Measurements from ENCODE around the gene CHTF8. TPM values are rescaled to one million over a fixed set of nuclear protein-coding genes. Genes with fewer than 3 reads are reported as not detected.
"Not testable (repeated sequence)": the region's sequence is repeated elsewhere in the genome, so short reads cannot be mapped to it uniquely, and the experiment has no call there.

Gene CHTF8
- total and polyA plus RNA-seq, 4 donors: 44.2 to 75.7 (median 59.1) TPM

DNA sequence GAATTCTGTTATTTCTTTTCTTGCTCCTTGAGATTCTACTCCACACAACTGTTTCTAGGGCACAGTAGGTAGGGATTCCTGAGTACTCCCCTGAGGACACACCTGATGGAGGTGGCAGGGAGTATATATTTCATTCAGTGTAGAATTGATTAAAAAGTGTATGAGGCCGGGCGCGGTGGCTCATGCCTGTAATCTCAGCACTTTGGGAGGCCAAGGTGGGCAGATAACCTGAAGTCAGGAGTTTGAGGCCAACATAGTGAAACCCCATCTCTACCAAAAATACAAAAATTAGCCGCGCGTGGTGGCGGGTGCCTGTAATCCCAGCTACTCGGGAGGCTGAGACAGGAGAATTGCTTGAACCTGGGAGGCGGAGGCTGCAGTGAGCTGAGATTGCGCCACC lies 5.6 kb downstream of the CHTF8 start:
- H3K36me3 ChIP-seq (ENCODE audit: control insufficient read depth, insufficient read depth, low read length): peaks cover 11% of the 10 kb centered on the region
- not testable (repeated sequence) for H3K9me3 ChIP-seq (ENCODE audit: control insufficient read depth, insufficient read depth, low read length); H3K4me1 ChIP-seq (ENCODE audit: control insufficient read depth, insufficient read depth, low read length); H3K4me3 ChIP-seq (ENCODE audit: low read depth, low read length); DNase-seq (ENCODE audit: low read depth in 4 of 6, low spot score in 6 of 6); H3K27me3 ChIP-seq (ENCODE audit: control insufficient read depth, insufficient read depth, low read length); H3K27ac ChIP-seq (ENCODE audit: low read depth, low read length)
- WGBS (ENCODE audit: insufficient coverage): 99% methylated on average over 9 of the region's 10 CpGs

DNA sequence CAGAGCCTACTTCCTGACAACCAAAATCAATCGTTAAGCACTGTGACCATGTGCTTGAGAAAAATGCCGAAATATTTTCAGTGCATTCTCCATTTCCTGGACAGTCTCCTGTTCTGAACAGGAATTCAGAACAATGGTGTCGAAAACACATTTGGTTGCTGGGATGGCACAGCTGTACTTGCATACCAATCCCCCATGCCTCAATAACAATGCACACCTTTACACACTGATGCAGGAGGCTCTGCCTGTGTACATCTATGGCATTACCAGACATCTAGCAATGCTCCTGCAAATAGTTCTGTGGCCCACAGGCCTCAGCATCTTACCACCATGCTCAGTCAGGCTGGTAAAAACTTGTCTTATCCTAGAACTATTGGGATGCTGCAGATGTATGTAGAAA lies 6.2 kb downstream of the CHTF8 start:
- 89% methylated on average over 2 of the region's 3 CpGs for WGBS (ENCODE audit: insufficient coverage)
- Histone ChIP-seq H3K36me3 (ENCODE audit: control insufficient read depth, insufficient read depth, low read length) (peaks cover 11% of the 10 kb centered on the region), H3K9me3 (ENCODE audit: control insufficient read depth, insufficient read depth, low read length) (no peaks in the 10 kb centered on the region), H3K4me1 (ENCODE audit: control insufficient read depth, insufficient read depth, low read length) (no peaks in the 10 kb centered on the region), H3K27me3 (ENCODE audit: control insufficient read depth, insufficient read depth, low read length) (no peaks in the 10 kb centered on the region), H3K27ac (ENCODE audit: low read depth, low read length) (no peak overlapping the region), H3K4me3 (ENCODE audit: low read depth, low read length) (no peak overlapping the region)
- DNase-seq (ENCODE audit: low read depth in 4 of 6, low spot score in 6 of 6): no peak

DNA sequence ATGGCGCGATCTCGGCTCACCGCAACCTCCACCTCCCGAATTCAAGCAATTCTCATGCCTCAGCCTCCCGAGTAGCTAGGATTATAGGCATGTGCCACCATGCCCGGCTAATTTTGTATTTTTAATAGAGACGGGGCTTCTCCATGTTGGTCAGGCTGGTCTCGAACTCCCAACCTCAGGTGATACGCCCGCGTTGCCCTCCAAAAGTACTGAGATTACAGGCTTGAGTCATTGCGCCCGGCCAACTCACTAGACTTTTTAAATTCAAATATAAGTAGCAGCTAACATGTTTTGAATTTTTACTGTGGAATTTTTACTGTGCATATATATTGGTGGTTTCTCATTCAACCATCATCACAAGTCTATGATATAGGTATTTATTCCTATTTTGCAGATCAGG lies 7.4 kb downstream of the CHTF8 start:
- not testable (repeated sequence) for H3K4me3 ChIP-seq (ENCODE audit: low read depth, low read length); H3K4me1 ChIP-seq (ENCODE audit: control insufficient read depth, insufficient read depth, low read length); H3K27ac ChIP-seq (ENCODE audit: low read depth, low read length); H3K9me3 ChIP-seq (ENCODE audit: control insufficient read depth, insufficient read depth, low read length); H3K27me3 ChIP-seq (ENCODE audit: control insufficient read depth, insufficient read depth, low read length); DNase-seq (ENCODE audit: low read depth in 4 of 6, low spot score in 6 of 6)
- peaks cover 23% of the 10 kb centered on the region for H3K36me3 ChIP-seq (ENCODE audit: control insufficient read depth, insufficient read depth, low read length)
- WGBS (ENCODE audit: insufficient coverage): 100% methylated on average over 10 of the region's 14 CpGs

DNA sequence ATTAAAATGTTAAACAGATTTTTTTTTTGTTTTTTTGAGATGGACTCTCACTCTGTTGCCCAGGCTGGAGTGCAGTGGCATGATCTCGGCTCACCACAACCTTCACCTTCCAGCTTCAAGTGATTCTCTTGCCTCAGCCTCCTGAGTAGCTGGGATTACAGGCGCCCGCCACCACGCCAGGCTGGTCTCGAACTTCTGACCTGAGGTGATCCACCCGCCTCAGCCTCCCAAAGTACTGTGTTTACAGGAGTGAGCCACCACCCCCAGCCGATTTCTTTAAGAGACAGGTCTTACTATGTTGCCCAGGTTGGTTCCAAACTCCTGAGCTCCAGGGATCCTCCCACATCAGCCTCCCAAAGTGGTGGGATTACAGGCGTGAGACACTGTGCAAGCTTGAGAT lies 8.0 kb downstream of the CHTF8 start:
- H3K9me3 ChIP-seq (ENCODE audit: control insufficient read depth, insufficient read depth, low read length); H3K4me1 ChIP-seq (ENCODE audit: control insufficient read depth, insufficient read depth, low read length); H3K27me3 ChIP-seq (ENCODE audit: control insufficient read depth, insufficient read depth, low read length); DNase-seq (ENCODE audit: low read depth in 4 of 6, low spot score in 6 of 6); H3K4me3 ChIP-seq (ENCODE audit: low read depth, low read length); H3K27ac ChIP-seq (ENCODE audit: low read depth, low read length): not testable (repeated sequence)
- 96% methylated on average over 7 of the region's 8 CpGs for WGBS (ENCODE audit: insufficient coverage)
- H3K36me3 ChIP-seq (ENCODE audit: control insufficient read depth, insufficient read depth, low read length): peaks cover 28% of the 10 kb centered on the region

DNA sequence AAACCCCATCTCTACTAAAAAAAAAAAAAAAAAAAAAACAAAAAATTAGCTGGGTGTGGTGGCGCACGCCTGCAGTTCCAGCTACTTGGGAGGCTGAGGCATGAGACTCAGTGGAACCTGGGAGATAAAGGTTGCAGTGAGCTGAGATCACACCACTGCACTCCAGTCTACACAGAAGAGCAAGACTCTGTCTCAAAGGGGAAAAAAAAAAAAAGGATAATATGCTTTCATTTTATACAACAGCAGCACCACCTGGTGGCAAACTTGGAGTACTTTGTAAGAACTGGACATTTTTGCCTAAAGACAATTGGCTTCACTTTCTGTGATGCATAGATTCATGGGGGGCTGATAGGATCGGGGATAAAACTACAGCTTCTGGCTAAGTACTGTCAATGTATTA lies 8.5 kb downstream of the CHTF8 start:
- Histone ChIP-seq H3K36me3 (ENCODE audit: control insufficient read depth, insufficient read depth, low read length) (peaks cover 31% of the 10 kb centered on the region), H3K4me1 (ENCODE audit: control insufficient read depth, insufficient read depth, low read length) (no peaks in the 10 kb centered on the region), H3K4me3 (ENCODE audit: low read depth, low read length) (no peak overlapping the region), H3K27ac (ENCODE audit: low read depth, low read length) (no peak overlapping the region), H3K9me3 (ENCODE audit: control insufficient read depth, insufficient read depth, low read length) (no peaks in the 10 kb centered on the region), H3K27me3 (ENCODE audit: control insufficient read depth, insufficient read depth, low read length) (no peaks in the 10 kb centered on the region)
- WGBS (ENCODE audit: insufficient coverage): 40% methylated on average over 1 of the region's 3 CpGs
- DNase-seq (ENCODE audit: low read depth in 4 of 6, low spot score in 6 of 6): peak in 2 of 6 donors; percentile 90 to 95

DNA sequence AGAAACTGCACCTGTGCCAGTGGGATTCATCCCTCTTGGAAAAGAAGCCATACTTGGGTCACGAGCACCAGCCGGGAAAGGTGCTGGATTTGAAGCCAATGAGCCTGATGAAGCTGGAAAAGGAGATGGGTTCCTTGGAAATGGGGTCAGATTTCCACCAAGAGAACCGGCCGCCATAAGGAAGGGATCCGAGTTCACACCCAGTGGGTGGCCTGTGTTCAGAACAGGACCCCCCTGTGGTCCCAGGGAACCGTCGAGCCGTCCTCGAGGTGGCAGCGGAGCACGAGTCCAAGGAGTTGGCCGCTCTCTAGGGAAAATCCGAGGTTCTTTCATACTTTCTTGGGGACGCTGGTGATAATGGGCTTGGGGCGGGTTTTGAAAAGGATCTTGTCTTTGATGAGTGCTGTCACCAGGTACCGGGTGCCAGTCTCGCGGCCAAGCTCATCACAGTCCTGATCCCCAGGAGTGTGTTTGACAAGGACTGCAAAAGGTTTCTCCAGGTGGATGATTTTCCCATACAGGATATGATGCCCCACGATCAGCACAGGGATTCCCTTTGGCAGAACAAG lies 12.2 kb downstream of the CHTF8 start:
- H3K4me1 ChIP-seq (ENCODE audit: control insufficient read depth, insufficient read depth, low read length): no peaks in the 10 kb centered on the region
- no peaks in the 10 kb centered on the region for H3K27me3 ChIP-seq (ENCODE audit: control insufficient read depth, insufficient read depth, low read length)
- H3K4me3 ChIP-seq (ENCODE audit: low read depth, low read length): no peak overlapping the region
- no peaks in the 10 kb centered on the region for H3K9me3 ChIP-seq (ENCODE audit: control insufficient read depth, insufficient read depth, low read length)
- WGBS (ENCODE audit: insufficient coverage): 97% methylated on average over 19 of the region's 19 CpGs
- no peak for DNase-seq (ENCODE audit: low read depth in 4 of 6, low spot score in 6 of 6)
- no peak overlapping the region for H3K27ac ChIP-seq (ENCODE audit: low read depth, low read length)
- peaks cover 43% of the 10 kb centered on the region for H3K36me3 ChIP-seq (ENCODE audit: control insufficient read depth, insufficient read depth, low read length)

DNA sequence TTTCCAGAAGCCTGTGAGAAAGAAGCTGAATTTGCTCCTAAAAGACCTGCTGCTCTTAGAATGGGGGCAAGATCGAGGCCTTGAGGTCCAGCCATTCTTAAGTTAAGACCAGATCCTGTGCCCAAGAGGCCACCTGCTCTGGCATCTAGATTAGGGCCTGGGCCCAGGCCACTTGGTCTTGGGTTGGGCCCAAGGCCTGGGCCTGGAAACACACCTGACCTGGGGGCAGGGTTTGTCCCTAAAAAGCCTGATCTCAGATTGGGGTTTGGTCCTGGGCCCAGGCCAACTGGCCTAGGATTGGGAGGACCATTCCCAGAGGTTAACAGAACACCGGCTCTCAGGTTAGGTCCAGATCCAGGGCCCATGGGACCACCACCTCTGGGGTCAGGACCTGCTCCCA lies 12.9 kb downstream of the CHTF8 start:
- Histone ChIP-seq H3K27me3 (ENCODE audit: control insufficient read depth, insufficient read depth, low read length) (no peaks in the 10 kb centered on the region), H3K4me3 (ENCODE audit: low read depth, low read length) (no peak overlapping the region), H3K9me3 (ENCODE audit: control insufficient read depth, insufficient read depth, low read length) (no peaks in the 10 kb centered on the region), H3K4me1 (ENCODE audit: control insufficient read depth, insufficient read depth, low read length) (no peaks in the 10 kb centered on the region), H3K36me3 (ENCODE audit: control insufficient read depth, insufficient read depth, low read length) (peaks cover 49% of the 10 kb centered on the region), H3K27ac (ENCODE audit: low read depth, low read length) (no peak overlapping the region)
- WGBS (ENCODE audit: insufficient coverage): 100% methylated on average over 2 of the region's 2 CpGs
- DNase-seq (ENCODE audit: low read depth in 4 of 6, low spot score in 6 of 6): no peak

DNA sequence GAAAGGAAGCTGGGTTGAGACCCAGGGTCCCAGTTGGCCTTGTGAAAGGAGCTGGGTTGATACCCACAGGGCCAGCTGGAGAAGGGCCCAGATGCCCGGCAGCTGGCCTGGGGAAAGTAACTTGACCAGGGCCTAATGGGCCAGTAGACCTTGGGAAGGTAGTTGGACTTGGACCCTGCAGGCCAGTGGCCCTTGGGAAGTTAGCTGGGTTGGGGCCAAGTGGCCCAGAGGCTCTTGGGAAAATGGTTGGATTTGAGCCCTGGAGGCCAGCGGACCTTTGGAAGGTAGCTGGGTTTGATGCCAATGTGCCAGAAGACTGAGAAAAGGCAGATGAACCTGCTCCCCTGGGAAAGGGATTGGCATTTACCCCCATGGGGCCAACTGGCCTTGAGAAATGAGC lies 13.4 kb downstream of the CHTF8 start:
- no peak overlapping the region for H3K27ac ChIP-seq (ENCODE audit: low read depth, low read length)
- no peaks in the 10 kb centered on the region for H3K9me3 ChIP-seq (ENCODE audit: control insufficient read depth, insufficient read depth, low read length)
- WGBS (ENCODE audit: insufficient coverage): 97% methylated on average over 2 of the region's 2 CpGs
- no peak overlapping the region for H3K4me3 ChIP-seq (ENCODE audit: low read depth, low read length)
- peaks cover 55% of the 10 kb centered on the region for H3K36me3 ChIP-seq (ENCODE audit: control insufficient read depth, insufficient read depth, low read length)
- no peaks in the 10 kb centered on the region for H3K27me3 ChIP-seq (ENCODE audit: control insufficient read depth, insufficient read depth, low read length)
- DNase-seq (ENCODE audit: low read depth in 4 of 6, low spot score in 6 of 6): no peak
- no peaks in the 10 kb centered on the region for H3K4me1 ChIP-seq (ENCODE audit: control insufficient read depth, insufficient read depth, low read length)

DNA sequence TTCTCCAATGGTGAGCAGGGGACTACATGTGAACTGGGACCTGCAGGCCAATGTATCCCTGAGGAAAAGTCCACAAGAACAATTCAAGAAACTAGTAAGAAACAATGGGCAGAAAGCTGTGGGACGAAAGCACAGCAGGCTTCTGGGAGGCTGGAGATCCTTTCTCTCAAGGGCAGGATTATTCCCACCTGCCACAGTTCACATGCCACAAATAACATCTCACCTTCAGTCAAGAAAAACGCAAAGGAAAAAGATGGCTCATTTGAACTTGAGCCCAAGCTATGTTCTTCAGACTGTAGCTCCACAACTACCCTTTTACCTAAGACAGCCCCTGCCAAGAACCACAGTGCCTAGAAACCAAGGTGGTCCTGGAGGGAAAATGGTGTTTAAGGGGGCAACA lies 13.9 kb downstream of the CHTF8 start:
- Histone ChIP-seq H3K27me3 (ENCODE audit: control insufficient read depth, insufficient read depth, low read length) (no peaks in the 10 kb centered on the region), H3K36me3 (ENCODE audit: control insufficient read depth, insufficient read depth, low read length) (peaks cover 60% of the 10 kb centered on the region), H3K9me3 (ENCODE audit: control insufficient read depth, insufficient read depth, low read length) (no peaks in the 10 kb centered on the region), H3K4me1 (ENCODE audit: control insufficient read depth, insufficient read depth, low read length) (no peaks in the 10 kb centered on the region), H3K4me3 (ENCODE audit: low read depth, low read length) (no peak overlapping the region), H3K27ac (ENCODE audit: low read depth, low read length) (no peak overlapping the region)
- 100% methylated on average over 2 of the region's 2 CpGs for WGBS (ENCODE audit: insufficient coverage)
- no peak for DNase-seq (ENCODE audit: low read depth in 4 of 6, low spot score in 6 of 6)

DNA sequence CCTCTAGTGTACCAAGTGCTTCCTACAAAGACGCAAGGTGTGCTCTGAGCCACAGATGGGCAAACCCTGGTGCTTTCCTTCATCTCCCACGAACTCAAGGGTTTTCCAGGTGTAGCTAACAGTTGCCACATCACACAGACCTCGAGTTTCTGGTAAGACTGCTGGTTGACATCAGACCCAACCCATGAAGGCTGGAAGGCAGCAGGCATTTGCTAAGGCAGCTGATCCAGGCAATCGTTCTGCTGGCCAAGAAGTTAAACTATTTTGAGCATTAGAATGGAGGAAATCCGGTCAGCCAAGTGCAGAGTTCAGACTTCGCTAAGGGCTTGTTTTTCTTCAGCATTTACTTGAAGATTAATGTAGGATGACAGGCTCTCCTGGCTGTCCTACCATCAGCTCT lies 15.5 kb downstream of the CHTF8 start:
- H3K4me1 ChIP-seq (ENCODE audit: control insufficient read depth, insufficient read depth, low read length): no peaks in the 10 kb centered on the region
- no peaks in the 10 kb centered on the region for H3K9me3 ChIP-seq (ENCODE audit: control insufficient read depth, insufficient read depth, low read length)
- H3K27ac ChIP-seq (ENCODE audit: low read depth, low read length): no peak overlapping the region
- H3K27me3 ChIP-seq (ENCODE audit: control insufficient read depth, insufficient read depth, low read length): no peaks in the 10 kb centered on the region
- H3K36me3 ChIP-seq (ENCODE audit: control insufficient read depth, insufficient read depth, low read length): peaks cover 73% of the 10 kb centered on the region
- DNase-seq (ENCODE audit: low read depth in 4 of 6, low spot score in 6 of 6): no peak
- H3K4me3 ChIP-seq (ENCODE audit: low read depth, low read length): no peak overlapping the region
- WGBS (ENCODE audit: insufficient coverage): 93% methylated on average over 6 of the region's 6 CpGs
